ENCODE data around the gene CAMSAP3. TPM values are rescaled to one million over a fixed set of nuclear protein-coding genes. Genes with fewer than 3 reads are reported as not detected.

Gene CAMSAP3
- total RNA-seq, 1 experiment from 2014 or later: 28.4 TPM

DNA sequence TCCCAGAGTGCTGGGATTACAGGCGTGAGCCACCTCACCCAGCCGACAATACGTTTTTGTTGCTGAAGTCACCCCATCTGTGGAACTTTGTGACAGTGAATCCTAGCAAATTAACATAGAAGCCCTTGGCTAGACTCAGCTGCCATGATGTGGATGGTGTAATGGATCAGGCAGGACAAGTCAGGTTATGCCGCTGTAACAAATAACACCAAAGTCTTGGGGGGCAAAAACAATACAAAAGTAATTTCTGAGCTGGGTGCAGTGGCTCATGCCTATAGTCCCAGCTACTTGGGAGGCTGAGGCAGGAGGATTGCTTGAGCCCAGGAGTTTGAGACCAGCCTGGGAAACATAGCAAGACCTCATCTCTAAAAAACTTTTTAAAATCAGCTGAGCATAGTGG is 30.8 kb upstream of the CAMSAP3 start:
- Mint-ChIP-seq H3K27ac (no peak overlapping the region), H3K4me1 (no peaks in the 10 kb centered on the region), H3K36me3 (ENCODE audit: insufficient read depth in 1 of 3, low read depth in 3 of 3) (peaks cover 2 to 8% (median 3%) of the 10 kb centered on the region in 3 experiments; a peak in 4 of 7 replicates), H3K27me3 (ENCODE audit: low read depth) (peaks cover 1% of the 10 kb centered on the region), H3K9me3 (no peaks in the 10 kb centered on the region; a peak in 1 of 5 replicates), H3K4me3 (no peak overlapping the region)
- no peak overlapping the region for H3K4me2 ChIP-seq (ENCODE audit: insufficient read depth, insufficient read length, low read length)
- no peak overlapping the region for H2BK20ac ChIP-seq (ENCODE audit: low read depth, low read length, poor library complexity, severe bottlenecking)
- no peak overlapping the region for H3K23ac ChIP-seq (ENCODE audit: insufficient read length, low read depth, low read length)
- H2BK15ac ChIP-seq (ENCODE audit: low read depth, low read length): no peak overlapping the region
- no peak overlapping the region for H3K9ac ChIP-seq (ENCODE audit: extremely low read depth, insufficient read length, low read length)
- no peaks in the 10 kb centered on the region for H3K79me2 ChIP-seq (ENCODE audit: insufficient read depth, low read length)
- H3K4ac ChIP-seq (ENCODE audit: low read depth, low read length): no peak overlapping the region
- no peak overlapping the region for H2AK5ac ChIP-seq (ENCODE audit: insufficient read length, low read length)
- no peak for DNase-seq
- no peak overlapping the region for H2AFZ ChIP-seq (ENCODE audit: low read length)
- no peaks in the 10 kb centered on the region for H3K27me3 ChIP-seq (ENCODE audit: insufficient read depth, low read length)
- no peak overlapping the region for H3K18ac ChIP-seq (ENCODE audit: insufficient read length, low read depth, low read length)
- H4K20me1 ChIP-seq (ENCODE audit: control insufficient read depth, insufficient read depth, insufficient read length): no peaks in the 10 kb centered on the region
- H3K27ac ChIP-seq (ENCODE audit: insufficient read length, low read depth, low read length): no peak overlapping the region
- no peak overlapping the region for H2BK5ac ChIP-seq (ENCODE audit: insufficient read length, low read length)
- no peak overlapping the region for H4K91ac ChIP-seq (ENCODE audit: insufficient read length, low read depth, low read length)
- H4K8ac ChIP-seq (replicated peaks; ENCODE audit: insufficient read length, low read depth, low read length): no peak overlapping the region
- no peaks in the 10 kb centered on the region for H3K79me1 ChIP-seq (ENCODE audit: insufficient read depth, low read depth, low read length, poor library complexity, severe bottlenecking)
- H3T11ph ChIP-seq (ENCODE audit: low read length): no peak overlapping the region
- H3K9me3 ChIP-seq (ENCODE audit: control insufficient read depth, low read depth, low read length): no peaks in the 10 kb centered on the region
- no peak overlapping the region for H3K14ac ChIP-seq (ENCODE audit: insufficient read depth, low read length)
- no CpG with 5 or more reads among the region's 4 CpGs for WGBS (ENCODE audit: extremely low coverage, insufficient read length, low lambda C conversion rate)
- no peak overlapping the region for H3K56ac ChIP-seq (ENCODE audit: insufficient read length, low read depth, low read length)
- no peak overlapping the region for H4K5ac ChIP-seq (ENCODE audit: insufficient read length, low read depth, low read length)
- H2BK12ac ChIP-seq (ENCODE audit: insufficient read length, low read depth, low read length): no peak overlapping the region
- H2BK120ac ChIP-seq (ENCODE audit: low read depth, low read length, poor library complexity, severe bottlenecking): no peak overlapping the region
- H3K23me2 ChIP-seq (ENCODE audit: insufficient read length, low read depth, low read length, poor library complexity, severe bottlenecking): no peaks in the 10 kb centered on the region
- H3K4me1 ChIP-seq (ENCODE audit: insufficient read depth, low read length): no peaks in the 10 kb centered on the region
- TF ChIP-seq, protein P1, sequence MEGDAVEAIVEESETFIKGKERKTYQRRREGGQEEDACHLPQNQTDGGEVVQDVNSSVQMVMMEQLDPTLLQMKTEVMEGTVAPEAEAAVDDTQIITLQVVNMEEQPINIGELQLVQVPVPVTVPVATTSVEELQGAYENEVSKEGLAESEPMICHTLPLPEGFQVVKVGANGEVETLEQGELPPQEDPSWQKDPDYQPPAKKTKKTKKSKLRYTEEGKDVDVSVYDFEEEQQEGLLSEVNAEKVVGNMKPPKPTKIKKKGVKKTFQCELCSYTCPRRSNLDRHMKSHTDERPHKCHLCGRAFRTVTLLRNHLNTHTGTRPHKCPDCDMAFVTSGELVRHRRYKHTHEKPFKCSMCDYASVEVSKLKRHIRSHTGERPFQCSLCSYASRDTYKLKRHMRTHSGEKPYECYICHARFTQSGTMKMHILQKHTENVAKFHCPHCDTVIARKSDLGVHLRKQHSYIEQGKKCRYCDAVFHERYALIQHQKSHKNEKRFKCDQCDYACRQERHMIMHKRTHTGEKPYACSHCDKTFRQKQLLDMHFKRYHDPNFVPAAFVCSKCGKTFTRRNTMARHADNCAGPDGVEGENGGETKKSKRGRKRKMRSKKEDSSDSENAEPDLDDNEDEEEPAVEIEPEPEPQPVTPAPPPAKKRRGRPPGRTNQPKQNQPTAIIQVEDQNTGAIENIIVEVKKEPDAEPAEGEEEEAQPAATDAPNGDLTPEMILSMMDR (conservative IDR thresholded peaks at IDR 0.05): no peak

Data from H9 (cell line).